SK-N-SH treated with all-trans-retinoic acid at 6 μM for 48 hours (cell line): ENCODE measurements around the gene CATSPERZ.

Experiments used
- ARNTL ChIP-seq: fragments of 450-650 bp; formaldehyde crosslinking; IDR thresholded peaks from 2 replicates; pipeline ENCODE4 v1.5.0; 2020; ENCODE audit warnings: low read depth, mild to moderate bottlenecking, moderate library complexity, borderline replicate concordance
- BACH2 ChIP-seq: fragments of 250-450 bp; sonication (Bioruptor Pico); IDR thresholded peaks from 2 replicates; pipeline ENCODE4 v1.9.0; 2021; ENCODE audit warnings: mild to moderate bottlenecking, borderline replicate concordance
- CREB5 ChIP-seq: fragments of 250-450 bp; sonication (Bioruptor Pico); IDR thresholded peaks from 2 replicates; pipeline ENCODE4 v1.5.1; 2020; ENCODE audit warnings: low read depth, mild to moderate bottlenecking, moderate library complexity
- GLIS3 ChIP-seq: fragments of 250-450 bp; sonication (Bioruptor Pico); IDR thresholded peaks from 2 replicates; pipeline ENCODE4 v1.5.0; 2020; ENCODE audit warnings: mild to moderate bottlenecking, moderate library complexity
- ISL1 ChIP-seq: fragments of 250-450 bp; sonication (Bioruptor Pico); IDR thresholded peaks from 2 replicates; pipeline ENCODE4 v2.1.2; 2022; ENCODE audit warnings: mild to moderate bottlenecking, moderate library complexity
- PATZ1 ChIP-seq: fragments of 250-450 bp; sonication (Bioruptor Pico); IDR thresholded peaks from 2 replicates; pipeline ENCODE4 v1.8.0; 2020; ENCODE audit warnings: mild to moderate bottlenecking, moderate library complexity, borderline replicate concordance
- PPARA ChIP-seq: fragments of 250-450 bp; sonication (Bioruptor Pico); IDR thresholded peaks from 2 replicates; pipeline ENCODE4 v1.5.0; 2020; ENCODE audit warnings: mild to moderate bottlenecking, borderline replicate concordance
- RARB ChIP-seq: fragments of 250-450 bp; sonication (Bioruptor Pico); IDR thresholded peaks from 2 replicates; pipeline ENCODE4 v1.8.0; 2021; ENCODE audit warnings: mild to moderate bottlenecking, moderate library complexity
- SNAI2 ChIP-seq: fragments of 250-450 bp; sonication (Bioruptor Pico); IDR thresholded peaks from 2 replicates; pipeline ENCODE4 v1.5.0; 2020; ENCODE audit warnings: mild to moderate bottlenecking, moderate library complexity
- ZC3H10 ChIP-seq: fragments of 250-450 bp; sonication (Bioruptor Pico); IDR thresholded peaks from 2 replicates; pipeline ENCODE4 v1.5.1; 2021; ENCODE audit warnings: mild to moderate bottlenecking, moderate library complexity
- ZFP3 ChIP-seq: fragments of 250-450 bp; sonication (Bioruptor Pico); IDR thresholded peaks from 2 replicates; pipeline ENCODE4 v1.5.0; 2020; ENCODE audit warnings: mild to moderate bottlenecking, moderate library complexity
- ZFP30 ChIP-seq: fragments of 450-650 bp; formaldehyde crosslinking; IDR thresholded peaks from 2 replicates; pipeline ENCODE4 v1.5.0; 2022; ENCODE audit warnings: mild to moderate bottlenecking, moderate library complexity

GRCh38 chr11:64267207-64267945 is 32.8 kb upstream of the CATSPERZ start:
- no peak for TF ChIP-seq ZFP3 (CRISPR knock-in tag)
- TF ChIP-seq ZC3H10 (CRISPR knock-in tag), result no peak
- TF ChIP-seq GLIS3 (CRISPR knock-in tag), result no peak
- no peak for TF ChIP-seq SNAI2 (CRISPR knock-in tag)
- no peak for TF ChIP-seq ARNTL
- no peak for TF ChIP-seq PATZ1
- no peak for TF ChIP-seq CREB5
- no peak for TF ChIP-seq ISL1
- no peak for TF ChIP-seq BACH2 (CRISPR knock-in tag)
- no peak for TF ChIP-seq PPARA (CRISPR knock-in tag)
- no peak for TF ChIP-seq ZFP30 (CRISPR knock-in tag)
- TF ChIP-seq RARB (CRISPR knock-in tag), result no peak
